ENCODE results near the gene LBH. TPM values are rescaled to one million over a fixed set of nuclear protein-coding genes. Genes with fewer than 3 reads are reported as not detected.

The LBH gene
- total RNA-seq, 2 donors from 2014 or later, result 8.7 to 16.1 TPM

DNA sequence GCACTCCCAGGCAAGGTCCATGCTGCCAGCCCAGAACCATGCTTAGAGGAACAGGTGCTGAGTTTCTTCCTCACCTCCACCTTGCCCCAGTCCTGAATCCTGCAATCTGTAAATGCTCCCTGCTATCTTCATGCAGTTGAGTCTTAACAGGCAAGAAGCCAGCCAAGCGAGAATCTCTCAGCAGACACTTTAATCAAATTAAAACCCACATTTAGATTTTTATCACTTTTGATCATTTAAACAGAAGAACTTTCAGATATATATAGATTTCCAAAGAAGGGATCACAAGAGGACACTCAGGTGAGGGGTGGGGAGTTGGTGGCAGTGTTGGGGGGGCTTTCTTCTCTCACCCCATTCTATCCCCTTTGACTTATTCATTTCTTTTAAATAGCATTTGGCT is 25.9 kb upstream of the LBH start:
- TF ChIP-seq, protein P1, sequence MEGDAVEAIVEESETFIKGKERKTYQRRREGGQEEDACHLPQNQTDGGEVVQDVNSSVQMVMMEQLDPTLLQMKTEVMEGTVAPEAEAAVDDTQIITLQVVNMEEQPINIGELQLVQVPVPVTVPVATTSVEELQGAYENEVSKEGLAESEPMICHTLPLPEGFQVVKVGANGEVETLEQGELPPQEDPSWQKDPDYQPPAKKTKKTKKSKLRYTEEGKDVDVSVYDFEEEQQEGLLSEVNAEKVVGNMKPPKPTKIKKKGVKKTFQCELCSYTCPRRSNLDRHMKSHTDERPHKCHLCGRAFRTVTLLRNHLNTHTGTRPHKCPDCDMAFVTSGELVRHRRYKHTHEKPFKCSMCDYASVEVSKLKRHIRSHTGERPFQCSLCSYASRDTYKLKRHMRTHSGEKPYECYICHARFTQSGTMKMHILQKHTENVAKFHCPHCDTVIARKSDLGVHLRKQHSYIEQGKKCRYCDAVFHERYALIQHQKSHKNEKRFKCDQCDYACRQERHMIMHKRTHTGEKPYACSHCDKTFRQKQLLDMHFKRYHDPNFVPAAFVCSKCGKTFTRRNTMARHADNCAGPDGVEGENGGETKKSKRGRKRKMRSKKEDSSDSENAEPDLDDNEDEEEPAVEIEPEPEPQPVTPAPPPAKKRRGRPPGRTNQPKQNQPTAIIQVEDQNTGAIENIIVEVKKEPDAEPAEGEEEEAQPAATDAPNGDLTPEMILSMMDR (IDR thresholded peaks at IDR 0.05), result no peak
- no peak overlapping the region for H3K4me3 ChIP-seq
- H3K27me3 ChIP-seq, result no peaks in the 10 kb centered on the region
- no peak for DNase-seq
- H3K9ac ChIP-seq (ENCODE audit: low read depth in 2 of 2, low read length in 2 of 2), result no peak overlapping the region
- no peak overlapping the region for H3K27ac ChIP-seq
- no peaks in the 10 kb centered on the region for H3K9me3 ChIP-seq
- intact Hi-C loops (cut with DNase I), result no loop called here
- no peaks in the 10 kb centered on the region for H3K4me1 ChIP-seq
- no peaks in the 10 kb centered on the region for H3K36me3 ChIP-seq

DNA sequence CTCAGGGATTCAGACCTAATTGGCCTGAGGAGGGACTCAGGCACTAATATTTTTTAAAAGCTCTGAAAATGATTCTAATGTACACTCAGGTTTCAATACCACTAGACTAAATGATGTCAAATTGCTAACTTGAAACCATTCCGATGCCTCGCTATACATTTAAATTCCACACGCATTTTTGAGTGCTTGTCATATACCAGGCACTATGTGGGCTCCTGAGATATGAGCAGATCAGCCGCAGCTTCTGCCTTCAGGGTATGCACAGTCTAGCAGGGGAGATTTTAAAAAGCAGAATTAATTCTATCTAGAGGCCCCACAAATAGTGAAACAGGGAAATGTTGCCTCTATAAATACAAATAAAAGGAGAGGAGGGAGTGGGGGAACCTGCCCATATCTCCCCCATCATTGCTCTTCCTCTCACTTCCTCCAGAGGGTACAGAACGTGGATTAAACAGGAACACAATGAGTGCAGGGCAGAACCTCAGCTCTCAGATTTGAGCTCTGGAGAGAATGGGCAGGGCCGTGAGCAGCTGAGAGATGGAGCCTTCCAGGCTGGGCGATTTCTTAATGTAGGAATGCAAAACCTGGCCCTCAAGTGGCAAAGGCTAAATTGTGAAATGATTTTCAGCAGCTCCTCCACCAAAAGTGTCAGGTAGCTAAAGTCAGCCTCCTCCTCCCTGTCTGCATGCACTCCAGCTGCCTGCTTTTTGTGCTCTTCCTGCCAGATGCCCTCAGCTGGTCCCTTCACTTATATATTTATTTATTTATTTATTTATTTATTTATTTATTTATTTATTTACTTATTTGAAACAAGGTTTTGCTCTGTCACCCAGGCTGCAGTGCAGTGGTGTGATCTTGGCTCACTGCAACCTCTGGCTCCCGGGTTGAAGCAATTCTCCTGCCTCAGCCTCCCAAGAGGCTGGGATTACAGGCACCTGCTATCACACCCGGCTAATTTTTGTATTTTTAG is 24.6 kb upstream of the LBH start:
- H3K36me3 ChIP-seq, result no peaks in the 10 kb centered on the region
- intact Hi-C loops (cut with DNase I), result no loop called here
- no peak overlapping the region for H3K27ac ChIP-seq
- H3K9ac ChIP-seq (ENCODE audit: low read depth in 2 of 2, low read length in 2 of 2), result no peak overlapping the region
- no peaks in the 10 kb centered on the region for H3K9me3 ChIP-seq
- no peaks in the 10 kb centered on the region for H3K4me1 ChIP-seq
- no peak for DNase-seq
- TF ChIP-seq, protein P1 (IDR thresholded peaks at IDR 0.05), result no peak
- no peak overlapping the region for H3K4me3 ChIP-seq
- no peaks in the 10 kb centered on the region for H3K27me3 ChIP-seq

DNA sequence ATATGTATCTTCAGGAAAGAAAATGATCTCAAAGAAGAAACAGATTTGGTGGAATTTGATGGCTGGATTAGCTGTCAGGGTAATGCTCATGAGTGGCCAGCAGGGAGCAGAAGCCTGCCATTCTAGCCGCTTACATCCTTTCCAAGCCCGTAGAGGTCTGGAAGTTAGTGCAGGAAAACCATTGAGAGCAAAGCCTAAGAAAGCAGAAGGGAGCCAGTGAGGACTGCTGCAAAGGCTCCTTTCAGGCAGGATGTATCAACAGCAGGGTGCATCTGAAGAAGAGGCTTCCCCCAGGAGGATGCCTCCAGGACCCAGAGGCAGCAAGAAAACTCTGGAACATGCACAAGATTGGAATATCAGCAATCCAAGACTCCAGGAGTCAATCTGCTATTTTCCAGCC is 22.9 kb upstream of the LBH start:
- Histone ChIP-seq H3K9me3 (no peaks in the 10 kb centered on the region), H3K27ac (no peak overlapping the region), H3K4me3 (no peak overlapping the region), H3K4me1 (no peaks in the 10 kb centered on the region), H3K9ac (ENCODE audit: low read depth in 2 of 2, low read length in 2 of 2) (no peak overlapping the region), H3K36me3 (no peaks in the 10 kb centered on the region), H3K27me3 (no peaks in the 10 kb centered on the region)
- peak; percentile 56 for DNase-seq
- intact Hi-C loops (cut with DNase I), result loop anchor here (2.0 kb wide), 1 partner anchor 498 kb away; no protein-coding TSS in a partner anchor
- TF ChIP-seq, protein P1 (IDR thresholded peaks at IDR 0.05), result peak; percentile 82

DNA sequence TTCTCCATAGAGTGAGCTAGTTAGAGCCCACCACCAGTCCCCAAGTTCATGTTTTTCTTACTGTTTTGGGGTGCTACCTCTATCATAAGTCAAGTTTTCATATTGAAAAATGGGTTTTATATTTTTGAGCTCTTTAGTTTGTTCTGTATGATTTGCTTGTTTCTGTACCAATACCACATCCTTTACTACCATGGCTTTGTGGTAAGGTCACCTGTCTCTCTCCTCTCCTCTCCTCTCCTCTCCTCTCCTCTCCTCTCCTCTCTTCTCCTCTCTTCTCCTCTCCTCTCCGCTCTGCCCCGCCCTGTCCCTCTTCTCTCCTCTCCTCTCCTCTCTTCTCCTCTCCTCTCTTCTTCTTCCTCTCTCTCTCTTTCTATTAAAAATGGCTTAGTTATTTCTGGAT is 22.1 kb upstream of the LBH start:
- no peaks in the 10 kb centered on the region for H3K4me1 ChIP-seq
- intact Hi-C loops (cut with DNase I), result loop anchor here (2.0 kb wide), 1 partner anchor 498 kb away; no protein-coding TSS in a partner anchor
- H3K9me3 ChIP-seq, result no peaks in the 10 kb centered on the region
- no peak overlapping the region for H3K4me3 ChIP-seq
- H3K27me3 ChIP-seq, result no peaks in the 10 kb centered on the region
- TF ChIP-seq, protein P1 (IDR thresholded peaks at IDR 0.05), result no peak
- no peaks in the 10 kb centered on the region for H3K36me3 ChIP-seq
- no peak overlapping the region for H3K9ac ChIP-seq (ENCODE audit: low read depth in 2 of 2, low read length in 2 of 2)
- no peak for DNase-seq
- no peak overlapping the region for H3K27ac ChIP-seq

DNA sequence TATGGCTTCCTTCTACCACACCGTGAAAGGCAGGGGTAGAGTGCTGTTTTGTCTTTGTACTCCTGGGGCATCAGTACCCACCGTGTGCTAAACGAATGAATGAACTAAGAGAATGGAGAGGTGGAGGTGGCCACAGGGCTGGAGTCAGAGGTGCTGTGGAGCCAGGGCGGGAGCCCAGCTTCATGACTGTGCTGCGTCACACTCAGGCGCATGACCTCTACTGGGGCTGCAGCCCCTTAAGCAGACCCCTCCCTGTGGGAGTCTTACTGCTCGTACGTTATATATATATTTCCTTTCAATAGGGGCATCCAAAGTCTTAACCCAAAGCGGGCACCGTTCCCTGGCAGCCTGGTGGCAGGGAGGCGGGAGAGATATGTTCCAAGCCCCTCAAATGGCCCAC is 18.0 kb upstream of the LBH start:
- TF ChIP-seq, protein P1 (IDR thresholded peaks at IDR 0.05), result no peak
- Histone ChIP-seq H3K36me3 (no peaks in the 10 kb centered on the region), H3K27me3 (no peaks in the 10 kb centered on the region), H3K4me3 (no peak overlapping the region), H3K4me1 (no peaks in the 10 kb centered on the region), H3K9me3 (no peaks in the 10 kb centered on the region), H3K27ac (no peak overlapping the region), H3K9ac (ENCODE audit: low read depth in 2 of 2, low read length in 2 of 2) (no peak overlapping the region)
- DNase-seq, result no peak
- intact Hi-C loops (cut with DNase I), result no loop called here

Measured in colonic mucosa (tissue), 4 donors.